ENCODE data around the gene RAD1.

Gene RAD1

GRCh38 chr5:34865091-34865490, 50.2 kb downstream of the RAD1 start:
- DNase-seq (ENCODE audit: low read depth): no peak

GRCh38 chr5:34863946-34864345, 51.4 kb downstream of the RAD1 start:
- no peak for DNase-seq (ENCODE audit: low read depth)

- DNase-seq (ENCODE audit: low read depth): no peak
Measured at GRCh38 chr5:34859253-34859652, 56.1 kb downstream of the RAD1 start.

GRCh38 chr5:34858790-34859189, 56.5 kb downstream of the RAD1 start:
- DNase-seq (ENCODE audit: low read depth): no peak

GRCh38 chr5:34857894-34858293, 57.4 kb downstream of the RAD1 start:
- DNase-seq (ENCODE audit: low read depth): no peak

GRCh38 chr5:34857161-34857560, 58.1 kb downstream of the RAD1 start:
- DNase-seq (ENCODE audit: low read depth): no peak

All from HS-27A (cell line).